ENCODE results near the gene SLC5A2. TPM values are rescaled to one million over a fixed set of nuclear protein-coding genes. Genes with fewer than 3 reads are reported as not detected.

Gene SLC5A2
- total and polyA plus RNA-seq, 2 of the 13 experiments (the other 11 are each of a cell fraction or from before 2014, with no cell fraction given) = 0.24 to 0.97 TPM

GRCh38 chr16:31507929-31508705 is 25.2 kb downstream of the SLC5A2 start, which contains the start of gene RUSF1 (continued):
- TF ChIP-seq, protein P1, sequence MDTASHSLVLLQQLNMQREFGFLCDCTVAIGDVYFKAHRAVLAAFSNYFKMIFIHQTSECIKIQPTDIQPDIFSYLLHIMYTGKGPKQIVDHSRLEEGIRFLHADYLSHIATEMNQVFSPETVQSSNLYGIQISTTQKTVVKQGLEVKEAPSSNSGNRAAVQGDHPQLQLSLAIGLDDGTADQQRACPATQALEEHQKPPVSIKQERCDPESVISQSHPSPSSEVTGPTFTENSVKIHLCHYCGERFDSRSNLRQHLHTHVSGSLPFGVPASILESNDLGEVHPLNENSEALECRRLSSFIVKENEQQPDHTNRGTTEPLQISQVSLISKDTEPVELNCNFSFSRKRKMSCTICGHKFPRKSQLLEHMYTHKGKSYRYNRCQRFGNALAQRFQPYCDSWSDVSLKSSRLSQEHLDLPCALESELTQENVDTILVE (CRISPR knock-in tag; IDR thresholded peaks at IDR 0.05) = peak; percentile 92
- TF ChIP-seq, protein P2, sequence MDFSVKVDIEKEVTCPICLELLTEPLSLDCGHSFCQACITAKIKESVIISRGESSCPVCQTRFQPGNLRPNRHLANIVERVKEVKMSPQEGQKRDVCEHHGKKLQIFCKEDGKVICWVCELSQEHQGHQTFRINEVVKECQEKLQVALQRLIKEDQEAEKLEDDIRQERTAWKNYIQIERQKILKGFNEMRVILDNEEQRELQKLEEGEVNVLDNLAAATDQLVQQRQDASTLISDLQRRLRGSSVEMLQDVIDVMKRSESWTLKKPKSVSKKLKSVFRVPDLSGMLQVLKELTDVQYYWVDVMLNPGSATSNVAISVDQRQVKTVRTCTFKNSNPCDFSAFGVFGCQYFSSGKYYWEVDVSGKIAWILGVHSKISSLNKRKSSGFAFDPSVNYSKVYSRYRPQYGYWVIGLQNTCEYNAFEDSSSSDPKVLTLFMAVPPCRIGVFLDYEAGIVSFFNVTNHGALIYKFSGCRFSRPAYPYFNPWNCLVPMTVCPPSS (IDR thresholded peaks at IDR 0.05) = no peak
- peak; percentile 51; the same call in 1 of the 2 replicates for TF ChIP-seq ATF3 (CRISPR knock-in tag; IDR thresholded peaks at IDR 0.05)
- TF ChIP-seq FOXA1 (IDR thresholded peaks at IDR 0.05) = no peak
- TF ChIP-seq FOXA1 (CRISPR knock-in tag; IDR thresholded peaks at IDR 0.05) = peak; percentile 67
- peak; percentile 96 for TF ChIP-seq THAP11 (CRISPR knock-in tag; IDR thresholded peaks at IDR 0.05)
- no peak for TF ChIP-seq ZMAT5 (CRISPR knock-in tag; IDR thresholded peaks at IDR 0.05; ENCODE audit: borderline replicate concordance, low read depth)
- TF ChIP-seq MAFG (CRISPR knock-in tag; IDR thresholded peaks at IDR 0.05) = no peak
- no peak for TF ChIP-seq NFE2 (CRISPR knock-in tag; IDR thresholded peaks at IDR 0.05)
- peak; percentile 92 for TF ChIP-seq ZNF18 (CRISPR knock-in tag; IDR thresholded peaks at IDR 0.05; ENCODE audit: insufficient replicate concordance)
- TF ChIP-seq TAF1 (CRISPR knock-in tag; IDR thresholded peaks at IDR 0.05) = peak; percentile 98
- TF ChIP-seq ZNF530 (CRISPR knock-in tag; IDR thresholded peaks at IDR 0.05; ENCODE audit: low read depth) = no peak
- no peak; the same call in 1 of the 2 replicates for TF ChIP-seq LCORL (IDR thresholded peaks at IDR 0.05)
- peak; percentile 92 for TF ChIP-seq LCORL (CRISPR knock-in tag; IDR thresholded peaks at IDR 0.05)
- no peak for TF ChIP-seq ZNF800 (CRISPR knock-in tag; IDR thresholded peaks at IDR 0.05)
- no peak for TF ChIP-seq ZNF256 (CRISPR knock-in tag; conservative IDR thresholded peaks at IDR 0.05)
- no peak; the same call in 1 of the 2 replicates for TF ChIP-seq ZNF33B (CRISPR knock-in tag; IDR thresholded peaks at IDR 0.05)
- TF ChIP-seq SRF (IDR thresholded peaks at IDR 0.05; ENCODE audit: low read depth, low read length) = no peak
- TF ChIP-seq ZNF180 (CRISPR knock-in tag; IDR thresholded peaks at IDR 0.05; ENCODE audit: borderline replicate concordance, low read depth) = no peak
- peak; percentile 85; the same call in 1 of the 2 replicates for TF ChIP-seq ZFP1 (CRISPR knock-in tag; IDR thresholded peaks at IDR 0.05)
- peak; percentile 40; the same call in 1 of the 2 replicates for TF ChIP-seq ZNF235 (CRISPR knock-in tag; IDR thresholded peaks at IDR 0.05; ENCODE audit: borderline replicate concordance)
- TF ChIP-seq NPAS2 (CRISPR knock-in tag; IDR thresholded peaks at IDR 0.05; ENCODE audit: borderline replicate concordance) = no peak
- no peak for TF ChIP-seq KDM6A (CRISPR knock-in tag; IDR thresholded peaks at IDR 0.05; ENCODE audit: low read depth)
- TF ChIP-seq ZNF224 (CRISPR knock-in tag; IDR thresholded peaks at IDR 0.05) = peak; percentile 81
- peak; percentile 92 for TF ChIP-seq ASH2L (IDR thresholded peaks at IDR 0.05; ENCODE audit: insufficient read length, low read depth, low read length)
